Bronchial epithelial cell (primary cell): ENCODE data around the gene TFDP1. TPM values are rescaled to one million over a fixed set of nuclear protein-coding genes. Genes with fewer than 3 reads are reported as not detected.
A peak's percentile ranks its signal among the peaks of the same experiment; 100 is the strongest.

ENCODE experiments used
- DNase-seq: peaks from one replicate; pipeline ENCODE4 v3.0.0-alpha.2; 2010; ENCODE audit warnings: low read depth
- FAIRE-seq: peaks from 2 replicates; lab custom pipeline; 2011; peaks lifted over from hg19 to GRCh38; lab: Jason Lieb, UNC
- H3K27me3 ChIP-seq: 2 replicates; pipeline ENCODE4 v1.5.1; 2011; ENCODE audit warnings: low read length; ENCODE audit not compliant: control insufficient read depth, insufficient read depth
- H3K36me3 ChIP-seq: 2 replicates; pipeline ENCODE4 v1.5.1; 2011; ENCODE audit warnings: low read length; ENCODE audit not compliant: control insufficient read depth, insufficient read depth
- H3K4me3 ChIP-seq: 2 replicates; pipeline ENCODE4 v1.5.1; 2011; ENCODE audit warnings: mild to moderate bottlenecking, low read depth, low read length, control low read depth
- total RNA-seq: library from RNA; depleted of rRNA; stranded (reverse); fragments of >200 nt; gene quantifications from 2 replicates; pipeline ENCODE4 v1.2.1, GENCODE V29; 2014
- TF ChIP-seq, protein P1 (sequence below): IDR thresholded peaks from 2 replicates; pipeline ENCODE4 v1.5.1; 2011; ENCODE audit warnings: mild to moderate bottlenecking, moderate library complexity, low read length, control low read depth, inconsistent platforms; ENCODE audit not compliant: insufficient read depth, severe bottlenecking

Gene TFDP1
- total RNA-seq, 1 donor from 2014 or later, result 32.6 TPM

DNA sequence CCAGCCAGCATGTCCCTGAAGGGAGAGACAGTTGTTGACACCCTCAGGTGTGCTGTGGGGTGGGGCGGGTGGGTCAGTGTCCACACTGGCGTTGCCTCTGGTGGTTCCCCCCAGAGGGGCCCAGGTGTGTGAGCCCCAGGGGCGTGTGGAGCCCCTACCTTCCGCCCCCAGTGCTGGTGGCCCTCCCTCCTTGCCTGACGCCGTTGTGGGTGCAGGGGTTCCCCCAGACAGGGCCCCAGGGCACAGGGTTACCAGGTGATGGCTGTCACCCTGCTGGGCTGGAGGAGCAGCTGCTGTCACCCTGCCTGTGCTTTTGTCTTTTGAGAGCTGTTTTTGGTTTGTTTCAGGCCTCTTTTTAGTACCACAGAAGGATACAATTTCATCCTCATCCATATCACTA, 46.3 kb downstream of the TFDP1 start:
- no peaks in the 10 kb centered on the region for H3K27me3 ChIP-seq
- peaks cover 30% of the 10 kb centered on the region for H3K36me3 ChIP-seq
- no peak for DNase-seq
- TF ChIP-seq, protein P1, sequence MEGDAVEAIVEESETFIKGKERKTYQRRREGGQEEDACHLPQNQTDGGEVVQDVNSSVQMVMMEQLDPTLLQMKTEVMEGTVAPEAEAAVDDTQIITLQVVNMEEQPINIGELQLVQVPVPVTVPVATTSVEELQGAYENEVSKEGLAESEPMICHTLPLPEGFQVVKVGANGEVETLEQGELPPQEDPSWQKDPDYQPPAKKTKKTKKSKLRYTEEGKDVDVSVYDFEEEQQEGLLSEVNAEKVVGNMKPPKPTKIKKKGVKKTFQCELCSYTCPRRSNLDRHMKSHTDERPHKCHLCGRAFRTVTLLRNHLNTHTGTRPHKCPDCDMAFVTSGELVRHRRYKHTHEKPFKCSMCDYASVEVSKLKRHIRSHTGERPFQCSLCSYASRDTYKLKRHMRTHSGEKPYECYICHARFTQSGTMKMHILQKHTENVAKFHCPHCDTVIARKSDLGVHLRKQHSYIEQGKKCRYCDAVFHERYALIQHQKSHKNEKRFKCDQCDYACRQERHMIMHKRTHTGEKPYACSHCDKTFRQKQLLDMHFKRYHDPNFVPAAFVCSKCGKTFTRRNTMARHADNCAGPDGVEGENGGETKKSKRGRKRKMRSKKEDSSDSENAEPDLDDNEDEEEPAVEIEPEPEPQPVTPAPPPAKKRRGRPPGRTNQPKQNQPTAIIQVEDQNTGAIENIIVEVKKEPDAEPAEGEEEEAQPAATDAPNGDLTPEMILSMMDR, result no peak
- FAIRE-seq, result no peak
- no peak overlapping the region for H3K4me3 ChIP-seq

- TF ChIP-seq, protein P1, result no peak
- peaks cover 31% of the 10 kb centered on the region for H3K36me3 ChIP-seq
- peak; percentile 23 for FAIRE-seq
- no peak overlapping the region for H3K4me3 ChIP-seq
- DNase-seq, result no peak
- H3K27me3 ChIP-seq, result no peaks in the 10 kb centered on the region
These were observed 47.0 kb downstream of the TFDP1 start for GRCh38 chr13:113631341-113632095.

GRCh38 chr13:113632706-113633484, 48.3 kb downstream of the TFDP1 start:
- Histone ChIP-seq H3K4me3 (no peak overlapping the region), H3K27me3 (no peaks in the 10 kb centered on the region), H3K36me3 (peaks cover 37% of the 10 kb centered on the region)
- FAIRE-seq, result peak; percentile 43
- no peak for DNase-seq
- TF ChIP-seq, protein P1, result no peak

- no peak for FAIRE-seq
- H3K36me3 ChIP-seq, result peaks cover 38% of the 10 kb centered on the region
- no peaks in the 10 kb centered on the region for H3K27me3 ChIP-seq
- H3K4me3 ChIP-seq, result no peak overlapping the region
- TF ChIP-seq, protein P1, result no peak
- DNase-seq, result no peak
These were observed 48.9 kb downstream of the TFDP1 start for GRCh38 chr13:113633485-113633873.

DNA sequence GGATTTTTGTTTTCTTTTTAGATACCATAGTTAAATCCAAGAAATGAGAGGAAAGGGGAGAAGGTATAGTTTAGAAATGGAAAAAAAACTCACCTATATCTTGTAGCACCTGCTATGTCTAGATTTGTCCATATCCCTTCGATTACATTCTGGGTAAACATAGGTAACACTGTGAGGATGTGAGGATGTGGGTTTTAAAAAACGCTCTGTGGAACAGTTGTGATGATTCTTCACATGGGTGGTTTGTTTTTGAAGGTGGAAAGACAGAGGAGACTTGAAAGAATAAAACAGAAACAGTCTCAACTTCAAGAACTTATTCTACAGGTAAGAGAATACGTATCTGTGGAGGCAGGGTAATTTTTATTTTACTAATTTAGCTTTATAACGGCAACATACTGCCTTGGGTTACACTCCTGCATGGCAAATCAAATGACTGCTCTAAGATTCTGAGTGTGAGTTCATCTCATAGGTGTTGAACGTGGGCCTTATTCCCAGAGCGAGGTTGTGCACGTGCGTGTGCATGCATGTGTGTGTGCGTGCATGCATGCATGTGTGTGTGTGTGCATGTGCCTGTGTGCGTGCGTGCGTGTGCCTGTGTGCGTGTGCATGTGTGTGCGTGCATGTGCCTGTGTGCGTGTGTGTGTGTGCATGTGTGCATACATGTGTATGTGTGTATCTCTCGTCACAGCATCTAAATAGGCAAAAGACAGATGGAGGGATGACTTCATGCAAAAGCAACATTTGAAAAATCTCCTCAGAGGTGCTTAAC, 49.9 kb downstream of the TFDP1 start:
- DNase-seq (no peak), FAIRE-seq (peak; percentile 58)
- Histone ChIP-seq H3K36me3 (peaks cover 36% of the 10 kb centered on the region), H3K27me3 (no peaks in the 10 kb centered on the region), H3K4me3 (no peak overlapping the region)
- TF ChIP-seq, protein P1, result no peak
